ENCODE results near the gene PCYT1B.

Gene PCYT1B

GRCh38 chrX:24682739-24683432 lies 35.7 kb upstream of the PCYT1B start:
- POLR2A ChIA-PET (ENCODE audit: low non-redundant PET), result no interaction called here
- CTCF ChIA-PET, result no interaction called here

DNA sequence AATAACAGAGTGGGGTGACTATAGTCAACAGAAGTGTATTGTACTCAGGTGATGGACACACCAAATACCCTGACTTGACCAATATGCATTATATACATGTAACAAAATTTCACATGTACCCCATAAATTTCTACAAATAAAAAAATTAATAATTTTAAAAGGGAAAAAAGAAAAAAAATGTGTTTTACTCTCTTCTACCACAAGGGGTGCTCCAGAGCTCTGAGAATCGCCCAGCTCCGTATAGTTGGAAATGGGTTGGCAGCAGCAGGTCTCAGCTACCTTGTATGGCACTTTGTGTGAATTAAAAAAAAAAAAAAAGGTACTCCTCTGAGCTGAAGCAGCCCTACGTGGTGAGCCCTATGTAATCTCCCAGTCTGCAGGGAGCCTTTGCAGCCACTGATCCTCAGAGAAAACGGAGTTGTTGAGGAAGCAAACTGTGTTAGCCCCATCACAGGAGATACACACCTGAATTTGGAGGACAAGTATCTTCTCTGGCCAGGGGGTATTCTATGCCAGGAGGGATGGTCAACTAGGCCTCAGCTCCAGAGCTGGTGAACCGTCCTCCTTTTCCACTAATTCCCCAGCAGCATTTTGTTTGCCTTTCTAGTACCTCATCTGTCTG lies 29.4 kb upstream of the PCYT1B start:
- ChIA-PET CTCF (interaction anchor here (0.5 to 1.0 kb wide), 3 partner anchors 91 to 1457 kb away, joined by 3 to 5 read pairs (median 3); no protein-coding TSS in a partner anchor), POLR2A (ENCODE audit: low non-redundant PET) (no interaction called here)
- TF ChIP-seq, protein P1, sequence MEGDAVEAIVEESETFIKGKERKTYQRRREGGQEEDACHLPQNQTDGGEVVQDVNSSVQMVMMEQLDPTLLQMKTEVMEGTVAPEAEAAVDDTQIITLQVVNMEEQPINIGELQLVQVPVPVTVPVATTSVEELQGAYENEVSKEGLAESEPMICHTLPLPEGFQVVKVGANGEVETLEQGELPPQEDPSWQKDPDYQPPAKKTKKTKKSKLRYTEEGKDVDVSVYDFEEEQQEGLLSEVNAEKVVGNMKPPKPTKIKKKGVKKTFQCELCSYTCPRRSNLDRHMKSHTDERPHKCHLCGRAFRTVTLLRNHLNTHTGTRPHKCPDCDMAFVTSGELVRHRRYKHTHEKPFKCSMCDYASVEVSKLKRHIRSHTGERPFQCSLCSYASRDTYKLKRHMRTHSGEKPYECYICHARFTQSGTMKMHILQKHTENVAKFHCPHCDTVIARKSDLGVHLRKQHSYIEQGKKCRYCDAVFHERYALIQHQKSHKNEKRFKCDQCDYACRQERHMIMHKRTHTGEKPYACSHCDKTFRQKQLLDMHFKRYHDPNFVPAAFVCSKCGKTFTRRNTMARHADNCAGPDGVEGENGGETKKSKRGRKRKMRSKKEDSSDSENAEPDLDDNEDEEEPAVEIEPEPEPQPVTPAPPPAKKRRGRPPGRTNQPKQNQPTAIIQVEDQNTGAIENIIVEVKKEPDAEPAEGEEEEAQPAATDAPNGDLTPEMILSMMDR (conservative IDR thresholded peaks at IDR 0.05; ENCODE audit: low read depth), result peak; percentile 26; the same call in 1 of the 2 replicates
- DNase-seq (ENCODE audit: low spot score), result peak; percentile 6
- H3K27ac ChIP-seq, result no peak overlapping the region

More at GRCh38 chrX:24682739-24683432, 35.7 kb upstream of the PCYT1B start:
- no peak for DNase-seq (ENCODE audit: low spot score)
- TF ChIP-seq, protein P1 (conservative IDR thresholded peaks at IDR 0.05; ENCODE audit: low read depth), result no peak
- H3K27ac ChIP-seq, result no peak overlapping the region

GRCh38 chrX:24673424-24673823 lies 26.3 kb upstream of the PCYT1B start:
- CTCF ChIA-PET, result interaction anchor here (0.8 kb wide), 1 partner anchor 707 kb away, joined by 3 read pairs; no protein-coding TSS in a partner anchor
- no peak for DNase-seq (ENCODE audit: low spot score)
- TF ChIP-seq, protein P1 (conservative IDR thresholded peaks at IDR 0.05; ENCODE audit: low read depth), result no peak
- POLR2A ChIA-PET (ENCODE audit: low non-redundant PET), result no interaction called here
- no peak overlapping the region for H3K27ac ChIP-seq

GRCh38 chrX:24672701-24673190 lies 25.6 kb upstream of the PCYT1B start:
- DNase-seq (ENCODE audit: low spot score), result no peak
- ChIA-PET POLR2A (ENCODE audit: low non-redundant PET) (no interaction called here), CTCF (interaction anchor here (0.8 kb wide), 1 partner anchor 706 kb away, joined by 3 read pairs; no protein-coding TSS in a partner anchor)
- TF ChIP-seq, protein P1 (conservative IDR thresholded peaks at IDR 0.05; ENCODE audit: low read depth), result no peak
- H3K27ac ChIP-seq, result no peak overlapping the region

- ChIA-PET CTCF (no interaction called here), POLR2A (ENCODE audit: low non-redundant PET) (no interaction called here)
- TF ChIP-seq, protein P1 (conservative IDR thresholded peaks at IDR 0.05; ENCODE audit: low read depth), result no peak
- no peak for DNase-seq (ENCODE audit: low spot score)
- H3K27ac ChIP-seq, result no peak overlapping the region
These were observed 21.0 kb upstream of the PCYT1B start for GRCh38 chrX:24668111-24668510.

GRCh38 chrX:24662352-24662751 lies 15.2 kb upstream of the PCYT1B start:
- TF ChIP-seq, protein P1 (conservative IDR thresholded peaks at IDR 0.05; ENCODE audit: low read depth), result no peak
- no peak for DNase-seq (ENCODE audit: low spot score)
- CTCF ChIA-PET, result no interaction called here

More at GRCh38 chrX:24662352-24662751, 15.2 kb upstream of the PCYT1B start:
- POLR2A ChIA-PET (ENCODE audit: low non-redundant PET), result no interaction called here
- H3K27ac ChIP-seq, result no peak overlapping the region
